ENCODE measurements around the gene DISC1.

The DISC1 gene

DNA sequence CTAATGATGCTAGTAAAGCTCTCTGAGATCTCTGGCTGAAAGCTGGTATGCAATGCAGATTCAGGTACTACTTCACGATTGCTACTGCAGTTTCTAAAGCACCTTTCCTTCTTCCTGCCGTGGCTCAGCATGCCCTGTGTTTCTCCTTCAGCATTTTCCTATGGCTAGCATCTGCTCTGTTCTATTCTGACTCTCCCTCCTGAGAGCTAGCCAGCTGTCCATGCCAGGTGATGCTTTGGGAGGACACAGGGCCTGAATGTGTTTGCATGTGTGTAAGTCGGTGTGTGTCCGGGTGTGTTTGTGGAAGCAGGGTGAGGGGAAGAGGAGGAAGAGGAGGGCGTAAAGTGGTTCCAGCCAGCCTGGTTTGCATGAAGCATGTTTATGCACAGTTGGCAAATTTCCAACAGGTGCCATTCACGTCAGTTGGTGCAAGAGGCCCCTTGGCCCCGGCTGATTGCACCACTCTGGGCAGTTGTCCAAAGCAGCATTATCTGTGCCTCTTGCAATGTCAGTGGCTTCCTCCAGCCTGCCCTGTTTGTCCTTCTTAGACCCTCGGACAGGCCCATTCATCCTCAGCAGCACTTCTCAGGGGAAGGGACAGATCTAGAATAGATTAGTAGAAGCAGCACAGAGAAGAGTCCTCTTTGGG, 433.3 kb downstream of the DISC1 start:
- DNase-seq = no peak

DNA sequence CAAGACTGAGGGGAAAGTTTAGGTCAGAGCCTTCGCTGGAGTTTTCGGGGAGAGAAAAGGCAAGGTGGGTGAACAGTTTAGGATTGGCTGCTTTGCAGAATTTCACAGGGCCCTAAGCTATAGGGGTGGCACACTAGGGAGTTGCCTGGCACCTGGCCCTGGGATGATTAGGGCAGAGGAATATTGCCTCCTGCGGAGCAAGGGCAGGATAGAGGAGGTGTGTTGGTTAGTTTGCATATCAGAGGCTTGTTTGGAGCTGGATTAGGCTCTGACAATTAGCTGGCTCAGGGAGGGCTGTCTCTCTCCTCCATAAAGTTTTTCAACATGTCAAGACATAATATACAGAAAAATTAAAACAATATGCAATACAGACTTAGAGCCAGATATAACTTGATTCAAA, 436.4 kb downstream of the DISC1 start:
- no peak for DNase-seq

DNA sequence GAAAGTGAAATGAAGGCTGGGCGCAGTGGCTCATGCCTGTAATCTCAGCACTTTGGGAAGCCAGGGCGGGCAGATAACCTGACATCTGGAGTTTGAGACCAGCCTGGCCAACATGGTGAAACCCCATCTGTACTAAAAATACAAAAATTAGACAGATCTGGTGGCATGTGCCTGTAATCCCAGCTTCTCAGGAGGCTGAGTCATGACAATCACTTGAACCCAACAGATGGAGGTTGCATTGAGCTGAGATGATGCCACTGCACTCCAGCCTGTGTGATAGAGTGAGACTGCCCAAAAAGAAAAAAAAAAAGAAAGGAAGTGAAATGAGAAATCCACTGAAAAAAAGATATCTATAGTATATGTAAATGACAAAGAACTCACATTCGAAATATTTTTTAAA, 439.9 kb downstream of the DISC1 start:
- no peak for DNase-seq

DNA sequence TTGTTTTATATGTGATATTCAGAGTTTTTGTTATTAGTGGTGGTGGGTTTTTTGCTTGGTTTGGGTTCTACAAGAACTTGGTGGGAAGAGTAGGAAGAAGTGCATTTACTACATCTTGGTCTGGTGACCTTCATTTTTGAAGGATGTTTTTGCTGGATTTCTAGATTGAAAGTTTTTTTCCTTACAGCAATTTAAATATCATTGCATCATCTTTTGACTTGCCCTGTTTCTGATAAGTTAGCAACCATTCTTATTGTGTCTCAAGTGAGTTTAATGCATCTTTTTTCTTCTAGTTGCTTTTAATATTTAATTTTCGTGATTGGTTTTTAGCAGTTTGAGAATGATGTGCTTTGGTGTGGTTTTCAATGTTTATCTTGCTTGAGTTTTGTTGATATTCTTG, 447.7 kb downstream of the DISC1 start:
- DNase-seq = no peak

DNA sequence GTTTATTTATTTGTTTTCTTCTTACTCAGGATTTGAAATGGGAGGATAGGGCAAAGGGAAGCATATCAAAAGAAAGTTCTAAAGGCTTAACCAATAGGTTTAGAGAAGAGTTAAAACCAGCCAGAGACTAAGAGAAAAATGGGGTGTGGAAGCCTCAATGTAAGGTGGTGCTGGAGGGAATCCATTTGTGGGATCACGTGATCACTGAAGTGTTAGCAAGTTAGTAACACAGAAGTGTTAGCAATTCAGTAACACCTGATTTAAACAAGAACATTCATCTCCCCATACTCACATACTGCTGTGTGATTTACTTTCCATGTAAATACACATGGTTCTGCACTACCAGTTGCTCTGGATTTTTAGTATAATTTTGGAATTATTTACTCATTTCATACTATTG, 451.2 kb downstream of the DISC1 start:
- no peak for DNase-seq

DNA sequence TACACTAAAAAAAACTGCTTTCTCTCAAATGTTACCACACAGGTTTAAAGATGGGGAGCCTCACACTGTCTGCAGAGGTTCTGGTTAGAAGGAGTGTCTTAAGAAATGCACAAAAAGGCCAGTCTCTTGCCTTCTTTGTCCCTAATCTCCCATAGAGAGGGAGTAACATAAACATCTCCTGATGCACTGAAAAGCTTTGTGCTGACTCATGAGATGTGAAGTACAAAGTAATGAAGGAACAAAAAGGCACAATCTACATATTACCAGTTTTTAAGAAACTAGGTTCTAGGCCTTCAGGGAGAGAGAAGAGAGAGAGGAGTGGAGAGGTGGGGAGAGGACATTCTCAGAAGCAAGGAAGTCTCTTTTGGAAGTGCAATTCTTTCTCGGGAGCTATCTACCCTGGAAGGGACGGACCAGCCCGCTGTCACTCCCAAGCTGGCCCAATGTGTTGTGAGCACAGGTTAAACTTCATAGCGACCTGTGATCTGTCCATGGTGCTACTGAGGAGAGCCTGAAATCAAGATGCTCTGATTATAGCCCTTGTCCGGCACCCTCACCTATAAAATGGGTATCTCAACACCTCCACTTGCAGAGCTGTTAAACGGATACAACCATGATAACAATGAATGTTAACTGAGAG, 458.1 kb downstream of the DISC1 start:
- no peak for DNase-seq

DNA sequence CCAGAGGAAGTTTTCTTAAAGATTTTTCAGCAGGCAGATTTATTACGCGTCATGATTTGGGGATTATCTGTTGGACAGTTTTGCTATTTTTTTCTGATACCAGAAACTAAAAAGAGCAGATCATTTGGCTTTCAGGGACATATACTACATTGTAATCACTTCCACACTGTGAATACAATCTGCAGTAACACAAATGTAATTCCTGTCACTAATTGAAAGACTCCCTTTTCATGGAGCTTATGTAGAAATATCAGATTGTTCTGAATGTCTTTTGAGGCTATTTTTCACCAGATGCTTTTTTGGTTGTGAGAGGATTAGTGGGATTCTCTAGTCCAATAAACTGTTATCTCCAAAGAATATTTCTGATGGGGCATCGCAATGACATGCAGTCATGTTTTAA, 464.2 kb downstream of the DISC1 start:
- DNase-seq = no peak

All from effector CD4-positive, alpha-beta T cell (primary cell).